GM12872 (cell line): Measurements from ENCODE around the gene RPN2.

Source experiments
- TF ChIP-seq, protein P1 (sequence below): IDR thresholded peaks from 3 replicates; pipeline ENCODE4 v1.5.1; 2011; ENCODE audit warnings: low read depth, mild to moderate bottlenecking, low read length, moderate library complexity; ENCODE audit not compliant: insufficient read depth

RPN2 gene

DNA sequence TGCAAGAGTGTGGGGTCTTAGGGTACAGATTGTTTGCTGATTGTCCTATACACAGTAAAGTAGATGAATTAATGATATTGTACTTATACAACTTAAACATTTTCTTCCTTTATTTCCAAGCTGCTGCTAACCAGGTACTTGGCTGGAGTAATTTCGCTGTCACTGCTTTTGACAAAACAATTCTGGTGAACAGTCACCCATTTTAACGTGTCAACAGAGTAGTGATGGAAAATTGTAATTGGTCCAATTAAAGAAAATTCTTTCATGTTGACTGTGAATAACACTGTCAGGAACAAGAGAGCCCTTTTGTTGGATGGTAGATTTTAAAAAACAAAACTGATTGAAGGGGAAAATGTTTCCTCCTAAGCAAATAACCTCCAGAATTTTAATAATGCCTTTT lies 26.7 kb downstream of the RPN2 start:
- TF ChIP-seq, protein P1, sequence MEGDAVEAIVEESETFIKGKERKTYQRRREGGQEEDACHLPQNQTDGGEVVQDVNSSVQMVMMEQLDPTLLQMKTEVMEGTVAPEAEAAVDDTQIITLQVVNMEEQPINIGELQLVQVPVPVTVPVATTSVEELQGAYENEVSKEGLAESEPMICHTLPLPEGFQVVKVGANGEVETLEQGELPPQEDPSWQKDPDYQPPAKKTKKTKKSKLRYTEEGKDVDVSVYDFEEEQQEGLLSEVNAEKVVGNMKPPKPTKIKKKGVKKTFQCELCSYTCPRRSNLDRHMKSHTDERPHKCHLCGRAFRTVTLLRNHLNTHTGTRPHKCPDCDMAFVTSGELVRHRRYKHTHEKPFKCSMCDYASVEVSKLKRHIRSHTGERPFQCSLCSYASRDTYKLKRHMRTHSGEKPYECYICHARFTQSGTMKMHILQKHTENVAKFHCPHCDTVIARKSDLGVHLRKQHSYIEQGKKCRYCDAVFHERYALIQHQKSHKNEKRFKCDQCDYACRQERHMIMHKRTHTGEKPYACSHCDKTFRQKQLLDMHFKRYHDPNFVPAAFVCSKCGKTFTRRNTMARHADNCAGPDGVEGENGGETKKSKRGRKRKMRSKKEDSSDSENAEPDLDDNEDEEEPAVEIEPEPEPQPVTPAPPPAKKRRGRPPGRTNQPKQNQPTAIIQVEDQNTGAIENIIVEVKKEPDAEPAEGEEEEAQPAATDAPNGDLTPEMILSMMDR, result no peak

DNA sequence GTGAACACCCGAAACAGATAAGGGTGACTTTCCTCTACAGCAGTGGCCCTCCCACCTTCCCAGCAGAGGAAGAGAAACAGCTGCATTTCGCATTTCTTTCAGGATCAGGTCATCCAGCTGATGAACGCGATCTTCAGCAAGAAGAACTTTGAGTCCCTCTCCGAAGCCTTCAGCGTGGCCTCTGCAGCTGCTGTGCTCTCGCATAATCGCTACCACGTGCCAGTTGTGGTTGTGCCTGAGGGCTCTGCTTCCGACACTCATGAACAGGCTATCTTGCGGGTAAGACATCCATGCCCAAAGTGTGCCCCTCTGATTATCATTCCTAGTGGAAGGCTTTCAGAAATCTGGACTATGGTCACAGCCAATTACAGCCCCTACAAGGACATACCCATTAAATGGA lies 28.0 kb downstream of the RPN2 start:
- TF ChIP-seq, protein P1, result no peak

DNA sequence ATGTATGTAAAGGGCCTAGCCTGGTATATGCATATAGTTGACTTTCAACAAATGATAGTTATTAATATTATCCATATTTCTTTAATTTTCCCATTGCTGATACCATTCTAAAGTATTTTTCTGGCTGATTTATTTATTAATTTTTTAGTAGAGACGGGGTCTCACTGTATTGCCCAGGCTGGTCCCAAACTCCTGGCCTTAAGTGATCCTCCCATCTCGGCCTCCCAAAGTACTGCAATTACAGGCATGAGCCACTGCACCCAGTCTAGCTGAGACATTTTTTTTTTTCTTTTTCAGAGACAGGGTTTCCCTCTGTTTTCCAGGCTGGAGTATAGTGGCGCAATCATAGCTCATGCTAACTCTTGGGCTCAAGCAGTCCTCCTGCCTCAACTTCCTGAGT lies 30.1 kb downstream of the RPN2 start:
- TF ChIP-seq, protein P1, result no peak

DNA sequence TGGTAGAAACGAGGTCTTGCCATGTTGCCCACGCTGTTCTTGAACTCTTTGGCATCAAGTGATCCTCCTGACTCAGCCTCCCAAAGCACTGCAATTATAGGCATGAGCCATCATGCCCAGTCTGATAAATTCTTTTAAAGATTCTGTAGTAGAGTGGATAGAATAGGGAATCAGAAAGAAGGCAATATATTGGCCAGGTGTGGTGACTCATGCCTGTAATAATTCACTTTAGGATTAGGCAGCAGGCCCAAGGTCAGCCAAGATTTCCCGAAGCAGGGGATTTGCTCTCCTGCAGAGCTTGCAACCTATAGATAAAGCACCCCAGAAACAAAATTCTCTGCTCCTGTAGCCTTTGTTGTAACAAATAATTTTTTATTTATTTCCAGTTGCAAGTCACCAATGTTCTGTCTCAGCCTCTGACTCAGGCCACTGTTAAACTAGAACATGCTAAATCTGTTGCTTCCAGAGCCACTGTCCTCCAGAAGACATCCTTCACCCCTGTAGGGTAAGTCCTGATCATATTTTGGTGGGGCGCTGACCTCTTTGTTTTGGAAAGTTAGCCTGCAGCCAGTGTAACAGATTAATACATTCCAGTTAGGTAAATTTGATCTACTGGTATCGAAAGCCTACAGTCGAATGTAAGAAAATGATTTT lies 30.7 kb downstream of the RPN2 start:
- TF ChIP-seq, protein P1, result no peak

DNA sequence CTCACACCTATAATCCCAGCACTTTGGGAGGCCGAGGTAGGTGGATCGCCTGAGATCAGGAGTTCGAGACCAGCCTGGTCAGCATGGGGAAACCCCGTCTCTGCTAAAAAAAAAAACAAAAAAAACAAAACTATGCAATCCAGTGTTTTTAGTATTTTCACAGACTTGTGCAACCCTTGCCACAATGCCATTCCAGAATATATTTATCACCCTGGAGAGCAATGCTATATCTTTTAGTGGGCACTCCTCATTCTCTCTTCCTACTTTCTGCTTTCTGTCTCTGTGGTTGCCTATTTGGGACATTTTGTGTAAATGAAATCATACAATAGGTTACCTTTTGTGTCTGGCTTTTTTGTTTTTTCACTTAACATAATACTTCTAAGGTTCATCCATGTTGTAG lies 39.3 kb downstream of the RPN2 start:
- TF ChIP-seq, protein P1, result no peak

DNA sequence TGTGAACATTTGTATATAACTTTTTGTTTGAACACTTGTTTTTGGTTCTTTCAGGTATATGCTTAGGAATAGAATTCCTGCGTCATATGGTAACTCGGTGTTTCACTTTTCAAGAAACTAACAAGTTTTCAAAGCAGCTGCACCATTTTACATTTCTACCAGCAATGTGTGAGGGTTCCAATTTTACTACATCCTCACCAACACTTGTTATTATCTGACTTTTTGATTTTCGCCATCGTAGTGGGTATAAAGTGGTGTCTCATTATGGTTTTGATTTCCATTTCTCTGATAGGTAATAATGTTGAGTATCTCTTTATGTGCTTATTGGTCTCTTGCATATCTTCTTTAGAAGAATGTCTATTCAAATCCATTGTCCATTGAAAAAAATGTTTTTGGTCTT lies 39.8 kb downstream of the RPN2 start:
- TF ChIP-seq, protein P1, result no peak

DNA sequence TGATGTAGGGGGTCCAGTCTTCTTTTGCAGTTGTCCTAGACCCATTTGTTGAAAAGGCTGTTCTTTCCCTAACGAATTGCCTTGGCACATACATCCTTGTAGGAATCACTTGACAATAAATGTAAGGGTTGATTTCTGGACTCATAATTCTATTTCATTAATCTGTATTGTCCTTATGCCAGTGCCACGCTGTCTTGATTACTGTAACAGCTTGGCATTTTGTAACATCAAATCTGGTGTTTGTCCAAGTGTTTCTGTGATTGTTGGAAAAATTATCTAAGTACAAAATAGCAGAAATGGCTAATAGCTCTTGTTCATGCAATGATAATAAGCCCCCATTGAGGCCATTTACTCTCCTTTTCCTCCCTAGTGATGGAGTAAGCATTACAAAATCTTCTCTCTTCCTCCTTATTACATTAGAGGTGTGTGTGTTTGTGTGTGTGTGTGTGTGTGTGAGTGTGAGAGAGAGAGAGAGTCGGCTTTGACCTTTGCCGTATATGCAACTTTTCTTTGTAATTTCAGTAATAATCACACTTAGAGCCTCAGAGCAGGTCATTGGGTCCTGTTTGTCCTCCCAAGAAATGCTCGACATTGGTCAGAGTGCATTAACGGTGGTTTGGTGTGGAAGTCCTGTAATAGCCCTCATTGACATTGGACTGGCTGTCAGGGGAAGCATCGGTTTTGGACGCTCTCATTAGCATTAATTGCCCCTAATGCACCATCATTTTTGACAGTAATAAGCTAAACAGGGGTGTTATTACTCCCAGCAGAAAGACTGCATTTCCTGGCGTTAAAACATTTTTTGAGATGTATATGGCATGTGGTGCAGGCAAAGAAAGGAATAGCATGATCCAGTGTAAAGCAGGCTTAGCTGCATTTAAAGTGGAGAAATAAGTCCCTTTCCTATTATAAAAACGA lies 40.9 kb downstream of the RPN2 start:
- TF ChIP-seq, protein P1, result no peak
